Cardiac fibroblast (primary cell): ENCODE data around the gene SATB1.

Source experiments
- DNase-seq, 2 donors: peaks; one replicate each; pipeline versions ENCODE4 v3.0.0 to v3.0.0-alpha.2; 2010; ENCODE audit warnings: low read depth in 2 of 2
- H3K4me3 ChIP-seq, 2 donors: replicated peaks in 1 of 2; 1 replicate in 1 of 2; 2 replicates in 1 of 2; pipeline ENCODE4 v1.5.1; 2011; ENCODE audit warnings: low read depth in 2 of 2, low read length in 2 of 2, mild to moderate bottlenecking in 2 of 2, moderate library complexity in 1 of 2
- CTCF ChIP-seq: IDR thresholded peaks from one replicate; pipeline ENCODE4 v1.5.1; 2011; ENCODE audit warnings: low read depth, mild to moderate bottlenecking, low read length, inconsistent platforms

SATB1 gene

GRCh38 chr3:18415839-18416238 is 9.3 kb downstream of the SATB1 start:
- no peak for DNase-seq
- H3K4me3 ChIP-seq, result no peak overlapping the region
- no peak for TF ChIP-seq CTCF

GRCh38 chr3:18415167-18415566 is 10.0 kb downstream of the SATB1 start:
- TF ChIP-seq CTCF, result no peak
- no peak for DNase-seq
- no peak overlapping the region for H3K4me3 ChIP-seq

- DNase-seq, result no peak
- TF ChIP-seq CTCF, result no peak
- no peak overlapping the region for H3K4me3 ChIP-seq
Observed at GRCh38 chr3:18412684-18413083, 12.5 kb downstream of the SATB1 start.

- DNase-seq, result no peak
- H3K4me3 ChIP-seq, result no peak overlapping the region
- no peak for TF ChIP-seq CTCF
Observed at GRCh38 chr3:18411541-18411940, 13.6 kb downstream of the SATB1 start.

GRCh38 chr3:18410205-18410604 is 14.9 kb downstream of the SATB1 start:
- H3K4me3 ChIP-seq, result no peak overlapping the region
- TF ChIP-seq CTCF, result no peak
- DNase-seq, result no peak

GRCh38 chr3:18409266-18409665 is 15.9 kb downstream of the SATB1 start:
- no peak for DNase-seq
- no peak overlapping the region for H3K4me3 ChIP-seq
- TF ChIP-seq CTCF, result no peak

- DNase-seq, result peak in 1 of 2 donors; percentile 4
- no peak overlapping the region for H3K4me3 ChIP-seq
- no peak for TF ChIP-seq CTCF
Observed at GRCh38 chr3:18405141-18405540, 20.0 kb downstream of the SATB1 start.
